IMR-90 (cell line): ENCODE data around the gene MMGT1. TPM values are rescaled to one million over a fixed set of nuclear protein-coding genes. Genes with fewer than 3 reads are reported as not detected.

Experiments used
- ATAC-seq: fragments of 200-7000 bp; cut with Tn5 transposase; 2 replicates; pipeline ENCODE4 v1.9.1; 2020; ENCODE audit warnings: low read depth, mild to moderate bottlenecking, moderate library complexity
- BruUV-seq: library from RNA; stranded (reverse); fragments of 400-500 nt; replicated peaks from 2 replicates; lab custom pipeline; 2021; lab: Mats Ljungman, UMichigan
- CTCF ChIA-PET: fragments of 300-600 bp; formaldehyde crosslinking; extraction: SDS; loops from one replicate; lab custom pipeline; 2021; ENCODE audit warnings: antibody characterized with exemption; lab: Yijun Ruan, JAX
- POLR2A ChIA-PET: fragments of 300-600 bp; sonication (Branson Sonifier 250); formaldehyde crosslinking; loops from one replicate; lab custom pipeline; 2022; ENCODE audit warnings: antibody characterized with exemption; ENCODE audit not compliant: unreplicated experiment; lab: Charles Lee
- DNase-seq: peaks from one replicate; pipeline ENCODE4 v3.0.0; 2013
- H2AFZ ChIP-seq: replicated peaks from 2 replicates; pipeline ENCODE3; 2013; ENCODE audit warnings: low read length, mild to moderate bottlenecking; ENCODE audit not compliant: poor library complexity
- H2AK5ac ChIP-seq: 2 replicates; pipeline ENCODE4 v1.6.1; 2013; ENCODE audit warnings: low read depth, low read length, inconsistent platforms
- H2AK9ac ChIP-seq: replicated peaks from 2 replicates; pipeline ENCODE3; 2013; ENCODE audit warnings: mild to moderate bottlenecking, low read depth, low read length, moderate library complexity; ENCODE audit not compliant: poor library complexity
- H2BK120ac ChIP-seq: 2 replicates; pipeline ENCODE4 v1.6.1; 2013; ENCODE audit warnings: low read depth, low read length, inconsistent platforms
- H2BK15ac ChIP-seq: 3 replicates; pipeline ENCODE4 v1.6.1; 2013; ENCODE audit warnings: low read depth, low read length, inconsistent platforms
- H2BK20ac ChIP-seq: 2 replicates; pipeline ENCODE4 v1.6.1; 2013; ENCODE audit warnings: low read depth, mild to moderate bottlenecking, inconsistent platforms, low read length, moderate library complexity
- H2BK5ac ChIP-seq: 2 replicates; pipeline ENCODE4 v1.6.1; 2013; ENCODE audit warnings: mild to moderate bottlenecking, low read depth, low read length, inconsistent platforms; ENCODE audit not compliant: poor library complexity, severe bottlenecking
- H3K14ac ChIP-seq: replicated peaks from 2 replicates; pipeline ENCODE4 v1.6.1; 2013; ENCODE audit warnings: low read depth, low read length, inconsistent platforms
- H3K18ac ChIP-seq: 2 replicates; pipeline ENCODE4 v1.6.1; 2013; ENCODE audit warnings: low read depth, low read length, control low read depth
- H3K23ac ChIP-seq: 2 replicates; pipeline ENCODE4 v1.6.1; 2013; ENCODE audit warnings: low read depth, low read length, inconsistent platforms
- H3K27ac ChIP-seq: 2 replicates; pipeline ENCODE4 v1.5.1; 2013; ENCODE audit warnings: mild to moderate bottlenecking, control low read depth, low read length; ENCODE audit not compliant: insufficient read depth
- H3K27me3 ChIP-seq: 2 replicates; pipeline ENCODE4 v1.6.1; 2013; ENCODE audit warnings: low read length; ENCODE audit not compliant: control insufficient read depth, insufficient read depth
- H3K36me3 ChIP-seq: 2 replicates; pipeline ENCODE4 v1.6.1; 2013; ENCODE audit warnings: low read length, mixed read lengths; ENCODE audit not compliant: control insufficient read depth, insufficient read depth
- H3K4ac ChIP-seq: 2 replicates; pipeline ENCODE4 v1.6.1; 2013; ENCODE audit warnings: low read depth, low read length, inconsistent platforms
- H3K4me1 ChIP-seq: 2 replicates; pipeline ENCODE4 v1.6.1; 2013; ENCODE audit warnings: low read length, mixed read lengths; ENCODE audit not compliant: control insufficient read depth, insufficient read depth
- H3K4me2 ChIP-seq: 2 replicates; pipeline ENCODE4 v1.6.1; 2013; ENCODE audit warnings: low read depth, mild to moderate bottlenecking, control low read depth, low read length, moderate library complexity
- H3K4me3 ChIP-seq: 2 replicates; pipeline ENCODE4 v1.5.1; 2013; ENCODE audit warnings: low read depth, mild to moderate bottlenecking, control low read depth, low read length, moderate library complexity; ENCODE audit not compliant: insufficient read depth
- H3K56ac ChIP-seq: 2 replicates; pipeline ENCODE4 v1.6.1; 2013; ENCODE audit warnings: low read length, inconsistent platforms; ENCODE audit not compliant: insufficient read depth; ENCODE audit errors: extremely low read depth
- H3K79me1 ChIP-seq, 2 experiments: 2 replicates each; pipeline ENCODE4 v1.6.1; 2013; ENCODE audit warnings: low read length in 2 of 2, inconsistent platforms in 1 of 2, low read depth in 1 of 2
- H3K9ac ChIP-seq: 2 replicates; pipeline ENCODE4 v1.6.1; 2013; ENCODE audit warnings: low read depth, low read length, control low read depth
- H3K9me1 ChIP-seq: 2 replicates; pipeline ENCODE4 v1.6.1; 2013; ENCODE audit warnings: low read length, inconsistent platforms; ENCODE audit not compliant: insufficient read depth
- H3K9me3 ChIP-seq: 2 replicates; pipeline ENCODE4 v1.6.1; 2013; ENCODE audit warnings: low read length; ENCODE audit not compliant: control insufficient read depth, insufficient read depth
- H4K20me1 ChIP-seq: 2 replicates; pipeline ENCODE4 v1.6.1; 2013; ENCODE audit warnings: low read length, inconsistent platforms; ENCODE audit not compliant: insufficient read depth
- H4K5ac ChIP-seq: 2 replicates; pipeline ENCODE4 v1.6.1; 2013; ENCODE audit warnings: mild to moderate bottlenecking, low read depth, low read length, control low read depth
- H4K8ac ChIP-seq, 2 experiments: 2 replicates each; pipeline ENCODE4 v1.6.1; 2013; ENCODE audit warnings: low read depth in 2 of 2, low read length in 2 of 2, control low read depth in 1 of 2, inconsistent platforms in 1 of 2
- H4K91ac ChIP-seq: 2 replicates; pipeline ENCODE4 v1.6.1; 2013; ENCODE audit warnings: low read depth, low read length, inconsistent platforms; ENCODE audit not compliant: insufficient read depth
- BHLHE40 ChIP-seq: fragments of 150-350 bp; IDR thresholded peaks from 2 replicates; pipeline ENCODE4 v1.6.1; 2016; ENCODE audit warnings: mild to moderate bottlenecking, low read depth, low read length
- CEBPB ChIP-seq: IDR thresholded peaks from 2 replicates; pipeline ENCODE4 v1.6.1; 2012; ENCODE audit warnings: low read depth, low read length, improper control_type of control experiment
- CHD1 ChIP-seq: IDR thresholded peaks from 2 replicates; pipeline ENCODE4 v1.6.1; 2012; ENCODE audit warnings: low read depth, low read length, improper control_type of control experiment
- CTCF ChIP-seq: conservative IDR thresholded peaks from 2 replicates; pipeline ENCODE4 v1.5.1; 2012; ENCODE audit warnings: mild to moderate bottlenecking, low read depth, low read length, improper control_type of control experiment
- ELK1 ChIP-seq: fragments of 150-350 bp; IDR thresholded peaks from 2 replicates; pipeline ENCODE4 v1.6.1; 2016; ENCODE audit warnings: low read depth, mild to moderate bottlenecking, low read length, moderate library complexity, borderline replicate concordance
- FOS ChIP-seq: fragments of 150-350 bp; IDR thresholded peaks from 2 replicates; pipeline ENCODE4 v1.6.1; 2016; ENCODE audit warnings: low read depth, low read length
- MAFK ChIP-seq: IDR thresholded peaks from 2 replicates; pipeline ENCODE4 v1.6.1; 2012; ENCODE audit warnings: low read depth, low read length, improper control_type of control experiment
- MAZ ChIP-seq: IDR thresholded peaks from 2 replicates; pipeline ENCODE4 v1.6.1; 2012; ENCODE audit warnings: low read depth, mild to moderate bottlenecking, low read length, improper control_type of control experiment, moderate library complexity, borderline replicate concordance
- MXI1 ChIP-seq: IDR thresholded peaks from 2 replicates; pipeline ENCODE4 v1.6.1; 2012; ENCODE audit warnings: low read depth, mild to moderate bottlenecking, low read length, moderate library complexity, borderline replicate concordance
- NFE2L2 ChIP-seq: fragments of 150-350 bp; IDR thresholded peaks from 2 replicates; pipeline ENCODE4 v1.6.1; 2016; ENCODE audit warnings: low read depth, mild to moderate bottlenecking, low read length
- POLR2A ChIP-seq: IDR thresholded peaks from 2 replicates; pipeline ENCODE4 v1.6.1; 2012; ENCODE audit warnings: mild to moderate bottlenecking, low read depth, low read length
- RAD21 ChIP-seq: IDR thresholded peaks from 2 replicates; pipeline ENCODE4 v1.6.1; 2012; ENCODE audit warnings: low read length, improper control_type of control experiment
- RCOR1 ChIP-seq: IDR thresholded peaks from 2 replicates; pipeline ENCODE4 v1.6.1; 2012; ENCODE audit warnings: mild to moderate bottlenecking, low read length, improper control_type of control experiment; ENCODE audit not compliant: insufficient replicate concordance
- RFX5 ChIP-seq: IDR thresholded peaks from 2 replicates; pipeline ENCODE4 v1.8.0; 2012; ENCODE audit warnings: low read depth, mild to moderate bottlenecking, low read length, moderate library complexity
- SMC3 ChIP-seq: fragments of 150-350 bp; IDR thresholded peaks from 2 replicates; pipeline ENCODE4 v1.6.1; 2016; ENCODE audit warnings: low read depth, mild to moderate bottlenecking, antibody characterized with exemption, low read length, moderate library complexity
- WGBS, 2 experiments: methylation state at CpG; one replicate each; pipeline versions ENCODE4 v1.1.5 to v1.1.7; 2013; ENCODE audit warnings: missing lambda C conversion rate in 2 of 2; ENCODE audit not compliant: insufficient read length in 1 of 2; ENCODE audit errors: extremely low coverage in 2 of 2; 5-methylcytosine and 5-hydroxymethylcytosine counted together
- dilution Hi-C: fragments of 300-500 bp; cut with HindIII; formaldehyde crosslinking; loops from one replicate; pipeline ENCODE4 v1.14.3; 2018; ENCODE audit warnings: low sequenced_read_pairs; ENCODE audit not compliant: unreplicated experiment
- in situ Hi-C: fragments of 300-500 bp; cut with MboI; formaldehyde crosslinking; loops from 3 replicates; pipeline ENCODE4 v1.14.3; 2019; ENCODE audit warnings: low sequenced_read_pairs, inconsistent platforms, mixed read lengths
- intact Hi-C: fragments of 100-400 bp; cut with micrococcal nuclease; formaldehyde crosslinking; loops from 2 replicates; pipeline ENCODE4 v1.10.0; 2022
- polyA plus RNA-seq, 3 experiments: library from polyadenylated mRNA; depleted of rRNA; stranded (reverse); fragments of >200 nt; gene quantifications; 2 replicates each; pipeline ENCODE4 v1.2.3, GENCODE V29; 2012; ENCODE audit warnings: low replicate concordance in 1 of 3
- total RNA-seq: library from RNA; depleted of rRNA; stranded (reverse); fragments of >200 nt; gene quantifications from 2 replicates; pipeline ENCODE4 v1.2.3, GENCODE V29; 2012
- TF ChIP-seq, protein P1 (sequence below): fragments of 150-350 bp; IDR thresholded peaks from 2 replicates; pipeline ENCODE4 v1.6.1; 2017; ENCODE audit warnings: mild to moderate bottlenecking, antibody characterized with exemption, low read length, low read depth

MMGT1 gene
- total and polyA plus RNA-seq, 2 of the 4 experiments (the other 2 are of a cell fraction) = 7.5 to 8.1 TPM

GRCh38 chrX:135974279-135974856 lies 580 bp upstream of the MMGT1 start:
- TF ChIP-seq, protein P1, sequence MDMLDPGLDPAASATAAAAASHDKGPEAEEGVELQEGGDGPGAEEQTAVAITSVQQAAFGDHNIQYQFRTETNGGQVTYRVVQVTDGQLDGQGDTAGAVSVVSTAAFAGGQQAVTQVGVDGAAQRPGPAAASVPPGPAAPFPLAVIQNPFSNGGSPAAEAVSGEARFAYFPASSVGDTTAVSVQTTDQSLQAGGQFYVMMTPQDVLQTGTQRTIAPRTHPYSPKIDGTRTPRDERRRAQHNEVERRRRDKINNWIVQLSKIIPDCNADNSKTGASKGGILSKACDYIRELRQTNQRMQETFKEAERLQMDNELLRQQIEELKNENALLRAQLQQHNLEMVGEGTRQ = no peak
- TF ChIP-seq BHLHE40 = no peak
- no peak for TF ChIP-seq CEBPB
- no peak for TF ChIP-seq MAFK
- no peak for TF ChIP-seq ELK1
- TF ChIP-seq MAZ = no peak
- TF ChIP-seq SMC3 = no peak
- no peak for TF ChIP-seq RCOR1
- no peak for TF ChIP-seq RFX5
- TF ChIP-seq FOS = no peak
- TF ChIP-seq NFE2L2 = no peak
- TF ChIP-seq RAD21 = no peak
- no peak for TF ChIP-seq POLR2A
- no peak for TF ChIP-seq MXI1
- TF ChIP-seq CHD1 = no peak
- no peak for TF ChIP-seq CTCF

More at GRCh38 chrX:135974279-135974856, 580 bp upstream of the MMGT1 start:
- no peak overlapping the region for H3K27ac ChIP-seq
- H3K4me3 ChIP-seq = peak overlapping the region; percentile 48
- 0 out of 2 replicates have a peak, but pooled peaks cover 5% of the 10 kb centered on the region for H4K20me1 ChIP-seq
- H4K8ac ChIP-seq = no peak overlapping the region; a peak in 1 of 4 replicates
- WGBS, 2 experiments = 40% methylated on average over 1 of the region's 32 CpGs; no CpG with 5 or more reads in 1 of the 2 experiments
- H3K27me3 ChIP-seq = no peaks in the 10 kb centered on the region
- H2BK15ac ChIP-seq = no peak overlapping the region
- peaks cover 4 to 7% of the 10 kb centered on the region in 2 experiments; a peak in 1 of 4 replicates for H3K79me1 ChIP-seq
- peak; percentile 52 for DNase-seq
- no peak overlapping the region for H3K18ac ChIP-seq
- H3K9ac ChIP-seq = peak overlapping the region; percentile 36; the same call in 1 of the 2 replicates
- no peaks in the 10 kb centered on the region for H3K36me3 ChIP-seq
- no peak overlapping the region for H3K4ac ChIP-seq
- dilution Hi-C loops = no loop called here
- H4K91ac ChIP-seq = no peak overlapping the region
- no peak overlapping the region for H2BK5ac ChIP-seq
- no peak overlapping the region for H2BK120ac ChIP-seq
- no peaks in the 10 kb centered on the region for H3K9me3 ChIP-seq
- POLR2A ChIA-PET = no interaction called here
- no peak overlapping the region for H3K23ac ChIP-seq
- H3K14ac ChIP-seq = no peak overlapping the region
- no peaks in the 10 kb centered on the region for H3K9me1 ChIP-seq
- H3K4me2 ChIP-seq = peak overlapping the region; percentile 77
- peak overlapping the region; percentile 86 for H2AFZ ChIP-seq
- in situ Hi-C loops = no loop called here
- CTCF ChIA-PET = no interaction called here
- no peaks in the 10 kb centered on the region for H3K4me1 ChIP-seq
- no peak overlapping the region for H4K5ac ChIP-seq
- H2BK20ac ChIP-seq = no peak overlapping the region
- H2AK5ac ChIP-seq = no peak overlapping the region
- intact Hi-C loops = no loop called here
- peak overlapping the region; percentile 9 for H2AK9ac ChIP-seq
- ATAC-seq = peak; percentile 66
- no TSS peak for BruUV-seq
- no peak overlapping the region for H3K56ac ChIP-seq
